IPS-NIHi7 (cell line): ENCODE data around the gene YES1.

ENCODE experiments used
- DNase-seq: peaks from one replicate; pipeline ENCODE4 v3.0.0; 2012; ENCODE audit warnings: mixed read lengths; ENCODE audit errors: extremely low spot score

The YES1 gene

GRCh38 chr18:811892-812375 lies at the start of gene YES1:
TSS of gene YES1 (minus strand) at chr18:812242. CDS start at chr18:756827, 55,415 bp downstream.
- peak; percentile 49 for DNase-seq

DNA sequence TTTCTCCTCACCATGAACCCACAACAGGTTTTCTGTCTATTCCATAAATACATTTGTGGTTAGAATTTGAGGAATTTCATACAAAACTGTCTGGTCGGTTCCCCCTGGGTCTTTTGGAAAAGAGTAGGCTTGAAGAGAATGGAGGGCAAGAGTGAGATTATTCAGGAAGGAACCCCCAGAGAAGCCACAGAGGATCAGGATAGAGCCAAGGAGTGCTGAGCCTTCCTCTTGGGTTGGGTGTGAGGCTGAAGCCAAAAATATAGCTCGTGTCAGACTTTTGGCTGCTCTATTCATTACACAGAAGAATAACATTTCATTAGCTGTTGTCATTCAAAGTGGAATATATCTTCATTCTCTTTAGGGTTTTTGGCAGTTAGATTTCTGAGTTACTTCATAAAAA lies 45.9 kb upstream of the YES1 start:
- no peak for DNase-seq

DNA sequence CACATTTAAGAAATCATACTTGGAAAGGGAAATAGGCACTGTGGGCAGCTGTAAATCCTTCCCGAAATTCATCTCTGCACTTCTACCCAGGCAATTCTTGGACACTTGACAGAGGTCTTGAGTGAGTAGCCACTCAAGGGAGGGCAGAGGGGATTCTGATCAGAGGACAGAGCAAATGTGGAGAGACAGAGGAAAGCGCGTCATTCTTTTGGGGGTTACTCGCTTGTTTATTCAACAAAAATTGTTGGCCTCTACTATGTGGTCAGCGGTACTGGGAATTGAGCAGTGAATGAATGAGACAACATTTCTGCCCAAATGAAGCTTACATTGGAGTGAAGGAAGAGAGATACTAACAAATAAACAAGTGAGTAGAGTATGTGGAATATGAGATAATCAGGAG lies 41.4 kb upstream of the YES1 start:
- DNase-seq = no peak

GRCh38 chr18:850960-851359 lies 38.9 kb upstream of the YES1 start:
- no peak for DNase-seq

DNA sequence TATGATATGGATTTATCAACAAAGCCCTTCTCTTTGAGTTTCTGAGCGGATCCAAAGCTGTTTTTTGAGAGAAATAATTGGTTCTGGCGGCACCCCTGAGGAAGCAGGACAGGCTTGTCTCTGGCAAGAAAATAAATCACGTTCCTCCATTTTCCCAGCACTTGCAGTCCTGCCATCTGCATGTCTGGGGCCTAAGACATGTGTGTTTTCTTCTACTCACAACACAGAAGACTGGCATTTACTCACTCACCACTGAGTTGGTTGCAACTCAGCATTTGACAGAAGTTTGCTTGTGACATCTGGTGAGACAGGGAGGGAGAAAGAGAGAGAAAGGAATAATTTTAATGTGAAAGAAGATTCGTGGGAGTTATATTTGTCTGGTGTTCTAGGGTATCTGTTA lies 37.0 kb upstream of the YES1 start:
- no peak for DNase-seq

DNA sequence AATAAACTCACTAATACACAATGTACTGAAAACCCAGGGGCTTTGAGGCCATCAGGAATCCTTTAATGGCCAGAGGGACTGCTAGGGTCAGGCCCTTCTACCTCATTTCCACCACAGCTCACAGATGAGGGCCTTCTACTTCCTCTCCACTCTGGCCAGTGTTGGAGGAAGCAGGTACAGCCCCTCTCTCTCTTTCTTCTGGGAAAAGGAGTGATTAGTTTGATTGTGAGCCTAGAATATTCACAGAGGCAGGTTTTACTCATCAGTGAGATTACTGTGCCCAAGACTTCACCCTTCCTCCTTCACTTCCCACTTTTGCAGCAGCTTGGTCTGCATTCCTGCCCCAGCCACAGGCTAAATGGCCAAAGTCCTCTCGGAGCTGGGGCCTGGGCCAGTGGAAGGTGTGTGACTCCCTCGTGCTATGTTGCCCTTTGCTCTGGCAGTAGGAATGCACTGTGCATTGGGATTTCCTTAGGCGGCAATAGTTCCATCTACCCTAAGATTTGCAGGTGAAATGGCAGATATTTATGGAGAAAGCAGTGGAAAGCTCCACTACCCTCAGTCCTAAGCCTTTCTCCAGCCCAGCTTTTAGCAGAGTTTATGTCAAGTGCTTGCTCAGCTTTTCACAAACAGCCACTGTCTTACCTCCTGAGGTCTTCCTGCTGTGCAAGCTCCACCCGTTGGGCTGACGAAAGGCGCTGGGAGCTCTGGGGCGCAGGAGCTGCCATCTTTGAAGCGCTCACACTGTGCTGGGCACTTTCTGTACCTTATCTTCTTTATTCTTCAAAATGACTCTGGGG lies 36.2 kb upstream of the YES1 start:
- peak; percentile 13 for DNase-seq

GRCh38 chr18:845152-845819 lies 33.2 kb upstream of the YES1 start:
- no peak for DNase-seq

DNA sequence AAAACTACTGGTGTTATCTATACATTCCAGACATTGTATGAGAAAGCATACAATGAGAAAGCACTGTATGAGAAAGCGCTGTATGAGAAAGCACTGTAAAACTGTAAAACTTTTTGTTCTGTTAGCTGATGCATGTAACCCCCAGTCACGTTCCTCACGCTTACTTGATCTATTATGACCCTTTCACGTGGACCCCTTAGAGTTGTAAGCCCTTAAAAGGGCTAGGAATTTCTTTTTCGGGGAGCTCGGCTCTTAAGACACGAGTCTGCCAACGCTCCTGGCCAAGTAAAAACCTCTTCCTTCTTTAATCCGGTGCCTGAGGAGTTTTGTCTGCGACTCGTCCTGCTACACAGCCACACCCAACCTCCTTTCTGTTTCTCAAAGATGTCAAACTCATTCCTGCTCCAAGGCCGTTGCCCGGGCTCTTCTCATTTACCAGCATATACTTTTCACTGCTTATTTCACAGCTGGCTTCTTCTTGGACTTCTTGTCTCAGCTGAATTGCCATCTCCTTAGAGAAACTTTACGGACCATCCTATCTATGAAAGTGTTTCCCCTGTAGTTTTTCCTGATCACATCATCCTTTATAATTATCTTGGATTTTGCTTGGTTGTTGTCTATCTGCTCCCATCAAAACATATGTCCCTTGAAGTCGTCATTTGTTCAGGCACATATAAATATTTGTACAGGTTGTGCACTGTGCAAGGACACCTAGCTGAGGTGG lies 29.8 kb upstream of the YES1 start:
- no peak for DNase-seq

GRCh38 chr18:840516-840915 lies 28.5 kb upstream of the YES1 start:
- no peak for DNase-seq

DNA sequence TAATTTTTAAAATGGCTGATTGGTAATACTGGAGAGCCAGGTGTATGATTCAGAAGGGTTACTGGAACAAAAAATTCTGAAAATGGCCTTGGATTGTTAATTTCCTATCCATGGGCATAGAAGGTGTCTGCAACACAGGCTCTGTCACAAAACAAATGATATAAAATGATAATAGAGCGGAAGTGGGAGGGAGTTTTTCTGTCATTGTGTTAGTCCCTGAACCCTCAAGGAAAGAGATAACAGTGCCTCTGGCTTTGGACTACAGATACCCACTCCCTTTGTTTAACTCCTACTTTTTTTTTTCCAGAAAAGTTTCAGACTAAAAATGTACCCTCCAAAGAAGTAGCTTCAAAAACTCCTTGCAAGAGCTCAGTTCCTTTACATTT lies 28.0 kb upstream of the YES1 start:
- DNase-seq = no peak

- peak; percentile 91 for DNase-seq
Observed at GRCh38 chr18:839224-840022, 27.4 kb upstream of the YES1 start.

DNA sequence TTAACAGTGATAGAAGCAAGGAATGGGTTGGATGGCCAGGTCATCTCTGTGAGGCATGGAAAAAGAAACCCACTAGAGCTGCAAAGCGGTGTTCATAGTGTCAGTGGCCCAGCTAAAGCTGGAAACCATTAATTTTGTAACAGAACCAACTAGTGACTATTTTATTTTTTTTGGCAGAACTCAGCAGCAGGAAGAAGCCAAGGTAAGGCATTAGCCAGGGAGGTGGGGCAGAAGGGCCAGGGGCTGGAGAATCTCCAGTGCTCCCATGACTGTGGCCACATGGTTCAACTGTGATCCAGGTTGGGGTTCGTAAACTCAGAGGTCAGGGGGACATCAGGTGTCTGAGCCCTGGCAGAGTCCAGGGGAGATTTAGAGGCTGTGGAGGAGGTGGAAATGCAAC lies 25.9 kb upstream of the YES1 start:
- DNase-seq = no peak

- no peak for DNase-seq
Observed at GRCh38 chr18:834082-834720, 22.2 kb upstream of the YES1 start.

GRCh38 chr18:833197-833596 lies 21.2 kb upstream of the YES1 start:
- no peak for DNase-seq

- peak; percentile 67 for DNase-seq
Observed at GRCh38 chr18:832085-832681, 20.1 kb upstream of the YES1 start.

GRCh38 chr18:830315-830901 lies 18.4 kb upstream of the YES1 start:
- DNase-seq = peak; percentile 27

- DNase-seq = no peak
Observed at GRCh38 chr18:829432-829831, 17.4 kb upstream of the YES1 start.

- DNase-seq = no peak
Observed at GRCh38 chr18:827093-827677, 15.1 kb upstream of the YES1 start.

DNA sequence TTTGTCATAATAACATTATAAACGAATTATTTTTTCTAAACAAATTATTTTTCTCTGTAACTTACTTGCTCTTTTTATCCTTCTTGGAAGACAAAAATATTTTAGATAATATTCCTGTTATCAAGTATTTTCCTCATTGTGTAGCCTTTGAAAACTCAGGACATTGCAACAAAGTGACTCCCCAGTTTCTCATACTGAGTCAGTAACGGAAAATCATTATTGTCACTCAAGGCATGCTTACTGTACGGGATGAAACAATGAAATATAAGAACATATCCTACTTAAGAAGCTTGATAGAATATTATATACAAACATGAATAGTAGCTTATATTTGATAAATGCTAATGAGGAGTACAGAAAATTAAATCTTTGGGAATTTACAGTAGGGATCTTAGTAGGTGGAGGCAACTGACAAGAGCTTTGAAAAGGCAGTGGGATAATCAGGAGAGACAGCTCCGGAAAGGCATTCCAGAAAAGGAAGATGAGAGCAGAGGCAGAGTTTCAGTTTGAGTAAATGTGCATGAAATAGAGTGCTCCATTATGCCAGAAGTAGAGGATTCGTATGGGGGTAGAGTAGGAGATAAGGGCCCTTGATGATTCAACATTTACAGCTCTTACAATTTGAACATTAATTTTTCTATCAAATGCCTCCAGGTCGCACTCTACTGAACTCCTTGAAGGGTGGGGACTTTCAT lies 14.0 kb upstream of the YES1 start:
- DNase-seq = no peak
